Left colon (tissue), 2 donors: ENCODE data around the gene ZEB2. TPM values are rescaled to one million over a fixed set of nuclear protein-coding genes. Genes with fewer than 3 reads are reported as not detected.
A peak's percentile ranks its signal among the peaks of the same experiment; 100 is the strongest.

Source experiments
- ATAC-seq: fragments of 200-7000 bp; cut with Tn5 transposase; one replicate; pipeline ENCODE4 v1.9.1; 2020; ENCODE audit warnings: mild to moderate bottlenecking, moderate library complexity
- DNase-seq, 2 donors: peaks; one replicate each; pipeline ENCODE4 v3.0.0-alpha.2; 2020
- intact Hi-C, 2 donors: fragments of 100-400 bp; cut with DNase I in 1 of 2; cut with micrococcal nuclease in 1 of 2; formaldehyde crosslinking; loops; one replicate each; pipeline versions ENCODE4 v1.11.2 to v1.14.0; 2022; cut with DNase I, micrococcal nuclease
- total RNA-seq, 2 donors: library from RNA; stranded (reverse); fragmentation: NEBNext Ultra II Directional; extraction: Animal tissue kit (Norgen Biotek cat#: 25700); gene quantifications; one replicate each; pipeline ENCODE4 v1.2.1, GENCODE V29; 2021
- donor health status: DM: no; HTN: no; CAD: no.
- donor health status: DM: yes; HTN: yes; CAD: no.

ZEB2 gene
- total RNA-seq, 2 donors from 2014 or later = 15.4 to 41.1 TPM

- intact Hi-C loops = no loop called here
- DNase-seq (no peak), ATAC-seq (no peak)
These were observed 15.4 kb upstream of the ZEB2 start for GRCh38 chr2:144535300-144535699.

- intact Hi-C loops = no loop called here
- ATAC-seq (no peak), DNase-seq (no peak)
These were observed 13.3 kb upstream of the ZEB2 start for GRCh38 chr2:144533221-144533620.

- intact Hi-C loops = no loop called here
- ATAC-seq = no peak
- DNase-seq = no peak
These were observed 10.7 kb upstream of the ZEB2 start for GRCh38 chr2:144530596-144530995.

- no peak for DNase-seq
- ATAC-seq = no peak
- intact Hi-C loops = no loop called here
These were observed 9.9 kb upstream of the ZEB2 start for GRCh38 chr2:144529841-144530240.

GRCh38 chr2:144528108-144528507, 8.2 kb upstream of the ZEB2 start:
- no peak for DNase-seq
- intact Hi-C loops = no loop called here
- ATAC-seq = no peak

GRCh38 chr2:144526831-144527230, 6.9 kb upstream of the ZEB2 start:
- no peak for ATAC-seq
- intact Hi-C loops = no loop called here

GRCh38 chr2:144524118-144525009, 4.4 kb upstream of the ZEB2 start:
- intact Hi-C loops = no loop called here
- ATAC-seq = peak; percentile 19
- peak in 1 of 2 donors; percentile 42 for DNase-seq

More at GRCh38 chr2:144526831-144527230, 6.9 kb upstream of the ZEB2 start:
- DNase-seq = no peak

- intact Hi-C loops = no loop called here
- DNase-seq = no peak
- ATAC-seq = no peak
These were observed 3.7 kb upstream of the ZEB2 start for GRCh38 chr2:144523596-144524117.

- DNase-seq (peak in 1 of 2 donors; percentile 55), ATAC-seq (no peak)
- intact Hi-C loops = no loop called here
These were observed 3.1 kb upstream of the ZEB2 start for GRCh38 chr2:144522897-144523595.

- ATAC-seq (no peak), DNase-seq (no peak)
- intact Hi-C loops = no loop called here
These were observed 2.4 kb upstream of the ZEB2 start for GRCh38 chr2:144522176-144522896.

GRCh38 chr2:144521686-144522085, 1.8 kb upstream of the ZEB2 start:
- DNase-seq (no peak), ATAC-seq (no peak)
- intact Hi-C loops = no loop called here

GRCh38 chr2:144520756-144521487, 1.0 kb upstream of the ZEB2 start:
- no peak for DNase-seq
- ATAC-seq = no peak
- intact Hi-C loops = no loop called here

GRCh38 chr2:144519597-144519933, 354 bp downstream of the ZEB2 start:
- no peak for ATAC-seq
- intact Hi-C loops = loop anchor here in 1 of 2 donors (10.0 kb wide), 1 partner anchor 1085 kb away; no protein-coding TSS in a partner anchor
- DNase-seq = no peak

GRCh38 chr2:144518748-144519596, 947 bp downstream of the ZEB2 start:
- intact Hi-C loops = loop anchor here in 1 of 2 donors (10.0 kb wide), 1 partner anchor 1084 kb away; no protein-coding TSS in a partner anchor
- DNase-seq (no peak), ATAC-seq (no peak)

- no peak for DNase-seq
- intact Hi-C loops = loop anchor here in 1 of 2 donors (10.0 kb wide), 1 partner anchor 1083 kb away; no protein-coding TSS in a partner anchor
- ATAC-seq = no peak
These were observed 1.8 kb downstream of the ZEB2 start for GRCh38 chr2:144517866-144518747.

GRCh38 chr2:144516981-144517865, 2.7 kb downstream of the ZEB2 start:
- peak in 1 of 2 donors; percentile 44 for DNase-seq
- ATAC-seq = peak; percentile 45
- intact Hi-C loops = loop anchor here in 1 of 2 donors (10.0 kb wide), 1 partner anchor 1082 kb away; no protein-coding TSS in a partner anchor
